Kidney (tissue), 14 donors: Measurements from ENCODE around the gene LAIR1. TPM values are rescaled to one million over a fixed set of nuclear protein-coding genes. Genes with fewer than 3 reads are reported as not detected.

Source experiments
- DNase-seq, 5 donors: peaks; one replicate each; pipeline ENCODE4 v3.0.0-alpha.2; 2013 to 2020
- FAIRE-seq: peaks from 2 replicates; lab custom pipeline; 2012; peaks lifted over from hg19 to GRCh38; lab: Jason Lieb, UNC
- H3K27ac ChIP-seq, 2 donors: one replicate each; pipeline ENCODE4 v1.7.0; 2013; ENCODE audit warnings: low read depth in 2 of 2, low read length in 2 of 2, inconsistent platforms in 1 of 2
- H3K27me3 ChIP-seq: one replicate; pipeline ENCODE4 v1.7.1; 2013; ENCODE audit warnings: low read length, inconsistent platforms; ENCODE audit not compliant: control insufficient read depth, insufficient read depth
- H3K36me3 ChIP-seq, 3 donors: one replicate each; pipeline versions ENCODE4 v1.7.0 to v1.7.1; 2013; ENCODE audit warnings: low read length in 3 of 3, control low read depth in 1 of 3, inconsistent platforms in 1 of 3; ENCODE audit not compliant: insufficient read depth in 3 of 3, control insufficient read depth in 2 of 3
- H3K4me1 ChIP-seq, 3 donors: one replicate each; pipeline versions ENCODE4 v1.7.0 to v1.7.1; 2013; ENCODE audit warnings: low read length in 3 of 3, inconsistent platforms in 1 of 3, low read depth in 1 of 3; ENCODE audit not compliant: control insufficient read depth in 2 of 3, insufficient read depth in 2 of 3
- H3K4me3 ChIP-seq, 3 donors: one replicate each; pipeline versions ENCODE4 v1.7.0 to v1.8.1; 2013; ENCODE audit warnings: low read length in 3 of 3, control low read depth in 1 of 3, inconsistent platforms in 1 of 3
- H3K9ac ChIP-seq, 3 donors: one replicate each; pipeline versions ENCODE4 v1.7.0 to v1.7.1; 2013; ENCODE audit warnings: low read length in 3 of 3, control low read depth in 1 of 3, inconsistent platforms in 1 of 3
- H3K9me3 ChIP-seq, 3 donors: one replicate each; pipeline versions ENCODE4 v1.7.0 to v1.7.1; 2013; ENCODE audit warnings: low read length in 3 of 3, control low read depth in 1 of 3, inconsistent platforms in 1 of 3; ENCODE audit not compliant: control insufficient read depth in 2 of 3, insufficient read depth in 1 of 3
- CTCF ChIP-seq: IDR thresholded peaks from 3 replicates; pipeline ENCODE4 v1.5.1; 2012; ENCODE audit warnings: mild to moderate bottlenecking, moderate library complexity, borderline replicate concordance; ENCODE audit not compliant: insufficient read depth; ENCODE audit errors: extremely low read depth
- intact Hi-C: fragments of 100-400 bp; cut with DNase I; formaldehyde crosslinking; loops from one replicate; pipeline ENCODE4 v1.11.1; 2022
- polyA plus RNA-seq: library from polyadenylated mRNA; stranded (reverse); fragments of 350-450 nt; fragmentation: Illumina TruSeq; extraction: RNeasy Lipid Tissue Mini Kit (QIAGEN cat#74804); gene quantifications from one replicate; pipeline ENCODE4 v1.2.3, GENCODE V29; 2014; ENCODE audit warnings: low read depth, low replicate concordance; ENCODE audit not compliant: insufficient read depth
- total RNA-seq: library from RNA; stranded (reverse); fragmentation: NEBNext Ultra II Directional; extraction: Animal tissue kit (Norgen Biotek cat#: 25700); gene quantifications from one replicate; pipeline ENCODE4 v1.2.1, GENCODE V29; 2021
- donor health status: control.
- donor health status: control.
- donor health status: control.
- donor health status: control.
- donor health status: control.
- donor health status: DM: yes; HTN: yes; CAD: no.
- donor health status: Normal renal cell carcinoma (clear cell type).

LAIR1 gene
- total and polyA plus RNA-seq, 2 donors from 2014 or later, result 4.1 to 41.9 TPM

- no peak overlapping the region for H3K9ac ChIP-seq
- H3K4me3 ChIP-seq, result no peak overlapping the region
- H3K9me3 ChIP-seq, result no peaks in the 10 kb centered on the region
- H3K4me1 ChIP-seq, result no peaks in the 10 kb centered on the region
- no peak for DNase-seq
- intact Hi-C loops, result no loop called here
- TF ChIP-seq CTCF, result no peak
- H3K27ac ChIP-seq, result no peak overlapping the region
- H3K27me3 ChIP-seq, result no peaks in the 10 kb centered on the region
- H3K36me3 ChIP-seq, result no peaks in the 10 kb centered on the region
- no peak for FAIRE-seq
Observed at GRCh38 chr19:54302257-54302656, 62.5 kb downstream of the LAIR1 start.

Other genes starting within 250 kb of the LAIR1 start
- gene TFPT, start 249.3 kb downstream of the LAIR1 start, total RNA-seq, result 19.2 TPM
- 31.6 TPM for gene TFPT, start 249.3 kb downstream of the LAIR1 start, polyA plus RNA-seq
- gene PRPF31, start 249.2 kb downstream of the LAIR1 start, total RNA-seq, result 57.2 TPM
- gene PRPF31, start 249.2 kb downstream of the LAIR1 start, polyA plus RNA-seq, result 55.9 TPM
- 38.1 TPM for gene CNOT3, start 227.2 kb downstream of the LAIR1 start, total RNA-seq
- 30.8 TPM for gene CNOT3, start 227.2 kb downstream of the LAIR1 start, polyA plus RNA-seq
- gene LENG1, start 205.2 kb downstream of the LAIR1 start, total RNA-seq, result 8.0 TPM
- 12.2 TPM for gene LENG1, start 205.2 kb downstream of the LAIR1 start, polyA plus RNA-seq
- gene TMC4, start 191.8 kb downstream of the LAIR1 start, total RNA-seq, result 98.9 TPM
- 64.6 TPM for gene TMC4, start 191.8 kb downstream of the LAIR1 start, polyA plus RNA-seq
- gene MBOAT7, start 175.4 kb downstream of the LAIR1 start, total RNA-seq, result 64.4 TPM
- gene MBOAT7, start 175.4 kb downstream of the LAIR1 start, polyA plus RNA-seq, result 41.6 TPM
- gene TSEN34, start 173.6 kb downstream of the LAIR1 start, total RNA-seq, result 33.8 TPM
- 51.0 TPM for gene TSEN34, start 173.6 kb downstream of the LAIR1 start, polyA plus RNA-seq
- gene RPS9, start 164.1 kb downstream of the LAIR1 start, total RNA-seq, result 1,209 TPM
- 2,020 TPM for gene RPS9, start 164.1 kb downstream of the LAIR1 start, polyA plus RNA-seq
- gene LILRB3, start 141.9 kb downstream of the LAIR1 start, total RNA-seq, result 10.0 TPM
- 1.4 TPM for gene LILRB3, start 141.9 kb downstream of the LAIR1 start, polyA plus RNA-seq
- gene LILRA6, start 122.1 kb downstream of the LAIR1 start, total RNA-seq, result 2.9 TPM
- not detected for gene LILRA6, start 122.1 kb downstream of the LAIR1 start, polyA plus RNA-seq
- gene LILRB5, start 107.7 kb downstream of the LAIR1 start, total RNA-seq, result 5.9 TPM
- gene LILRB5, start 107.7 kb downstream of the LAIR1 start, polyA plus RNA-seq, result 1.1 TPM
- gene LILRB2, start 83.8 kb downstream of the LAIR1 start, total RNA-seq, result 11.5 TPM
- 1.9 TPM for gene LILRB2, start 83.8 kb downstream of the LAIR1 start, polyA plus RNA-seq
- 5.9 TPM for gene LILRA5, start 51.8 kb downstream of the LAIR1 start, total RNA-seq
- 1.4 TPM for gene LILRA5, start 51.8 kb downstream of the LAIR1 start, polyA plus RNA-seq
- gene LILRA4, start 25.8 kb downstream of the LAIR1 start, total RNA-seq, result 0.69 TPM
- gene LILRA4, start 25.8 kb downstream of the LAIR1 start, polyA plus RNA-seq, result not detected
- gene TTYH1, start 50.5 kb upstream of the LAIR1 start, total RNA-seq, result 1.5 TPM
- gene TTYH1, start 50.5 kb upstream of the LAIR1 start, polyA plus RNA-seq, result 1.9 TPM
- gene LENG8, start 84.3 kb upstream of the LAIR1 start, total RNA-seq, result 208 TPM
- 48.6 TPM for gene LENG8, start 84.3 kb upstream of the LAIR1 start, polyA plus RNA-seq
- 6.8 TPM for gene LENG9, start 98.8 kb upstream of the LAIR1 start, total RNA-seq
- 2.0 TPM for gene LENG9, start 98.8 kb upstream of the LAIR1 start, polyA plus RNA-seq
- gene CDC42EP5, start 108.4 kb upstream of the LAIR1 start, total RNA-seq, result 29.9 TPM
- gene CDC42EP5, start 108.4 kb upstream of the LAIR1 start, polyA plus RNA-seq, result 19.3 TPM
- gene LAIR2, start 137.9 kb upstream of the LAIR1 start, total RNA-seq, result not detected
- gene LAIR2, start 137.9 kb upstream of the LAIR1 start, polyA plus RNA-seq, result not detected
- 4.2 TPM for gene LILRA2, start 208.9 kb upstream of the LAIR1 start, total RNA-seq
- 2.1 TPM for gene LILRA2, start 208.9 kb upstream of the LAIR1 start, polyA plus RNA-seq
- 2.2 TPM for gene LILRA1, start 228.7 kb upstream of the LAIR1 start, total RNA-seq
- 0.43 TPM for gene LILRA1, start 228.7 kb upstream of the LAIR1 start, polyA plus RNA-seq